Embryonic facial prominence (tissue), 1 donor: Measurements from ENCODE around the gene C16orf87.
"Not testable (repeated sequence)": the region's sequence is repeated elsewhere in the genome, so short reads cannot be mapped to it uniquely, and the experiment has no call there.

Experiments used
- DNase-seq: peaks from one replicate; pipeline ENCODE4 v3.0.0-alpha.2; 2016; ENCODE audit errors: extremely low spot score

The C16orf87 gene, protein sequence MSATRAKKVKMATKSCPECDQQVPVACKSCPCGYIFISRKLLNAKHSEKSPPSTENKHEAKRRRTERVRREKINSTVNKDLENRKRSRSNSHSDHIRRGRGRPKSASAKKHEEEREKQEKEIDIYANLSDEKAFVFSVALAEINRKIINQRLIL

DNA sequence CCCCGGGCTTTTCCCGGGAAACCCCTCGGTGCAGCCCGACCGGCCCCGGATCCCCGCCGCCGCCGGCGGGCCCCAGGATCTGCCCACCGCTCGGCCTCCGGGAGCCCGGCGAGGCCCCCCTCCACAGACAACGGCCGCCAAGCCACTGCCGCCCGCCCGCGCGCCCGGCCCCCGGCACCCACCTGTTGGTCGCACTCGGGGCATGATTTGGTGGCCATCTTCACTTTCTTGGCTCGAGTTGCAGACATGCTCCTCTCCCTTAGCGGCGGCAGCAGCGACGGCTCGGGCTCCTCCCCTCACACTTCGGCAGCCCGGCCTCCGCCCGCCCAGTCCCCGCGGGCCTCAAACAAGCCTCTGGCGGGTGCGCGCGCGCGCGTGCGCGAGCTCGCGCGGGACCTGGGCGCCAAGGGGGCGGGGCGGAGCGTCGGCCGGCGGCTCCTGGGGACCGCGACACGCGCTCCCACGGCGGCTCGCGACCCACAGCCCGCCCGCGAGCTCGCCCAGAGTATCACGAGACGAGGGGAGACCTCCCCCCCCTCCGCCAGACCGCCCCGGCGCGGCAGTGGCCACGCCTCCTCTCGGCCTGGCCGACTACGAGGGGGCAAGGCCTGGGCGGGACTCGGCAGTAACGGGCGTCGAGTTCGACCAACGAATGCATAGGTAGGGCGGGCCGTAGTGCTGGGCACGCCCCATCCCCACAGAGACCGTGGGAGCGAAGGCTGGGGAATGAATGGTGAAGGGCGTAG, at the start of gene C16orf87:
TSS of gene C16orf87 (minus strand) at position 279 of the 746 bp plus-strand sequence. CDS start at position 248, 31 bp downstream.
- DNase-seq = peak; percentile 88

- no peak for DNase-seq
These were observed 44.3 kb upstream of the C16orf87 start for GRCh38 chr16:46875243-46875642.

GRCh38 chr16:46873201-46873600, 42.2 kb upstream of the C16orf87 start:
- DNase-seq = no peak

DNA sequence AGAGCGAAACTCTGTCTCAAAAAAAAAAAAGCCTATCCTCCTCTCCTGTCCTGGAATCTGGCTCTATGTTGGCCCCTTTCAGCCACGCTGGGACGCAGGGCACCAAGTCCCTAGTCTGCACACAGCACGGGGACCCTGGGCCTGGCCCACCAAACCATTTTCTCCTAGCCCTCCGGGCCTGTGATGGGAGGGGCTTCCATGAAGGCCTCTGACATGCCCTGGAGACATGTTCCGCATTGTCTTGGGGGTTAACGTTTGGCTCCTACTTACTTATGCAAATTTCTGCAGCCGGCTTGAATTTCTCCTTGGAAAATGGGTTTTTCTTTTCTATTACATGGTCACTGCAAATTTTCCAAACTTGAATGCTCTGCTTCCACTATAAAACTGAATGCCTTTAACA, 40.6 kb upstream of the C16orf87 start:
- DNase-seq = no peak

GRCh38 chr16:46868891-46869290, 37.9 kb upstream of the C16orf87 start:
- not testable (repeated sequence) for DNase-seq

GRCh38 chr16:46867486-46867885, 36.5 kb upstream of the C16orf87 start:
- not testable (repeated sequence) for DNase-seq

- no peak for DNase-seq
These were observed 35.3 kb upstream of the C16orf87 start for GRCh38 chr16:46866286-46866685.

GRCh38 chr16:46862555-46863447, 31.8 kb upstream of the C16orf87 start:
- no peak for DNase-seq

GRCh38 chr16:46859719-46860152, 28.8 kb upstream of the C16orf87 start:
- no peak for DNase-seq

GRCh38 chr16:46858151-46858550, 27.2 kb upstream of the C16orf87 start:
- DNase-seq = no peak

DNA sequence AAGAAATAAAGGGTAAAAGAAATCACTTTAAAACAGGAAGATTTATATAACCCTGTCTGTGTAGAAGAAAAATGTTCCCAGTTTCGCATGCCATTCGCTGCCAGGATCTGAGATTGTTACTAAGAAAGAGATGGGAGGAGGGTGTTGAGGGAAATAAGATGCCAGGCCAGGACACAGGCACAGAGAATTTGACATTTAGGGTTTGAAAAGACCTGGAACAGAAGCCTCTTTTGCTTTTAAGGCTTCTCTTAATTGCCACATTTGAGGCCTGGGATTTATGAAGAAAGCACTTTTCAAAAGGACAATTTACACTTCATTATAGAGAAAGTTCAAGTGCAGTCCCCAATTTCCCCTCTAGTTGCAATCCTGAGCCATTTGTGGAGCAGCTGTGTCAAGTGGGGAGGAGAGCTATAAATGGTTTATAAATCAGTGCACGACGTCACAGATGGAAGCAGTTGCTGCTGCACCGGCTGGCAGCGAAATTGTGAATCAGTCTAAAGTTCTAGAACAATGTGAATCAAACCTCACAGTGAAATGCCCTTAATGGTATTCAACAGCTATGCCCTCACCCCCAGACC, 26.5 kb upstream of the C16orf87 start:
- peak; percentile 18 for DNase-seq

DNA sequence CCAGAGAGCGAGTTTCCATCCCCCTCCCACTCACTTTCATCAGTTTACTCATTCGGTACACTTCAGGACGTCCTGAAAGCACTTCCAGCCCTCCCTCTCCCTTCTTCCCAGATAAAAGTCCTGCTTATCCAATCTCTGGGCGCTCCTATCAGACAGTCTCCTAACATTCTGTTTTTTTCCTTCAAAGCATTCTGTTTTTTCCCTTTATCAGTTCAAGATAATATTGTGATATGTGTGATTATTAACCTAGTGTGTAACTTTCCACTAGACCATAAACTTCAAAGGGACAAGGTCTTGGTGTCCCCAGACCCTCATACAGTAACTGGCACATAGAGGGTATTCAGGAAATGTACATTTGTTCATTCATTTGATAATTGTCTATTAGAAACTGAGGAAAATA, 24.4 kb upstream of the C16orf87 start:
- no peak for DNase-seq

GRCh38 chr16:46854846-46855245, 23.9 kb upstream of the C16orf87 start:
- DNase-seq = no peak

DNA sequence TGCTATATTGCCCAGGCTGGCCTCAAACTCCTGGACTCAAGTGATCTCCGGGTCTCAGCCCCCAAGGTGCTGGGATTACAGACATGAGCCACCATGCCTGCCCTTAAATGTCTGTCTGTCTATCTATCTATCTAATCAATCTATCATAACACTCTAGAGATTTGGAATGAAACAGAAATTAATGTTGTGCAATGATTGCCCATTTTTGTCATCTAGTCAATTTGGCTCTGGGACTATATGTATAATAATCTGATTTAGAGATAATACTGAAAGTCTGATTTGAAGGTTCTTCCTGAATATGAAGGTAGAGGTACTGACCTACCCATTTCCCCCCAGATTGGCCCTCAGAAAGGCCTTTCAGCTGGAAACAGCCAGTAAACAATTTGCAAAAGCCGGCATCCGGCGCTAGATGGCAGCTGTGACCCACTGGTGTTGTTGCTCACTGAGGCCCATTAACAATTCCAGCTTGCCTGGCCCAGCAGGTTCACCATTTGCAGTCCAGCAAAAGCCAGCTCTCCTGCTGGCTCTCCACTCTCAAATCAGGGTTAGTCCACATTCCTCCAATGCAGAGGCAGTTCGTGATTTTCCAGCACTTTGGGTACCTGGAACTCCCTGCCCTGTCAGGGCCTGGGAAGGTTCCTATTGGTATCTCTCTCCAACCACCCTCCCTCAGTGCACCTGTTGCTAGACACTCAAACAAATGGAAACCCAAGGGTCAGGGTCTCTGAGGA, 22.9 kb upstream of the C16orf87 start:
- DNase-seq = no peak

DNA sequence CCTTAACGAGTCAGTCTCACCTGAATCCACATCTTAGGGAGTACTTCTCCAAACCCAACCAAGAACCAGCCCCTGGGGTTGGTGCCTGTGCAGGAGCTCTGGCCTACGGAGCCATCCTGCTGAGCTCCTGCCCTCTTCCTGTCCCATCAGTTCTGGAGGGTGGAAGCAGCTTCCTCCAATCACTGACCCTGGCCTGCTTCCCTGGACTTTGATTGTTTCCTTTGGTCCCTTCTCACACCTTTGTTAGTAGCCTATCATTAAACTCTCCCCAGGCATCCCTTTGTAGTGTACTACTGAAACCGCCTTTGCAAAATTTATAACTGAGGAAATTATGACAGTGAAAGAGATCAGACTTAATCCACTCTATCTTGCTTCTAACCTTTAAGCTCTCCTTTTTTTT, 21.1 kb upstream of the C16orf87 start:
- no peak for DNase-seq

DNA sequence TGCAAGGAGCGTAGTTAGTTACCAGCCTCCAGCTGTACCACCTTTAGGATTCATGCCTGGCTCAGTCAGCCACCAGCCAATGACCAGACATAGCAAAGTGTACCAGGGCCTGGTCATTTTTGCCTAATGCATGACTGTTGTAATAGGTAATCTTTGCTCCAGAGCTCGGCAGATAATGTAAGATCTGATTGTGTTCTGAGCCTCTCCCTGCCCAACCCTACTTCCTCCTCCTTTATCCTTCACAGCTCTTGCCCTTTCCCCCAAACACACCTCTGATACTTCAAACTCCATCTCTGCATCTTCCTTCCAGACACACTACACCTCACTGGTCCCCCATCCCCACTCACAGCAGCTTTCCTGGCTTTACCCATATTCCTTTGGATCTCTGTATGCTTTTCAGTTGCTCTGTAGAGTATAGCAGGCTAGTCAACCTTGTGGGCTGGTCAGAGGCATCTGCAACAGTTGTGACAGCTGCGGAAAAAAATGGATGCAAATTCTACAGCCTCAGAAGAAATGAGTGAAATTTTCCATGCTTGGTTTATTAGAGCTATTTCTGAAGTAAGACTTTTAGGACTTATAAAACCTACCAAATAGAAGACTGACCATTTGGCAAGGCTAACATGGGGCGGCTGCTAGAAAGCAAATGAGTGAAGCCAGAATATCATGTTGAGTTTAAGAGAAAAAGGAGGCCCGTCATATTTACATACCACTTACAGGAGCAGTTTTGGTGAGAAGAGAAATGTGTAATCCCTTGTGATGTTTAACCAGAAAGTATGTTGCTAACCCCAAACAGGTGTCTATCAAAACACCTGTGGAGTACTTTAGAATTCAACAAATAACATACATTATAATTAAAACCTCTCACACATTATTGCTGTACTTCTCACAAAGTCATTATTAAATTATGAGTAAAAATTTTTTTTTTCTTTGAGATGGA, 19.9 kb upstream of the C16orf87 start:
- no peak for DNase-seq

- DNase-seq = no peak
These were observed 18.1 kb upstream of the C16orf87 start for GRCh38 chr16:46848768-46849764.

DNA sequence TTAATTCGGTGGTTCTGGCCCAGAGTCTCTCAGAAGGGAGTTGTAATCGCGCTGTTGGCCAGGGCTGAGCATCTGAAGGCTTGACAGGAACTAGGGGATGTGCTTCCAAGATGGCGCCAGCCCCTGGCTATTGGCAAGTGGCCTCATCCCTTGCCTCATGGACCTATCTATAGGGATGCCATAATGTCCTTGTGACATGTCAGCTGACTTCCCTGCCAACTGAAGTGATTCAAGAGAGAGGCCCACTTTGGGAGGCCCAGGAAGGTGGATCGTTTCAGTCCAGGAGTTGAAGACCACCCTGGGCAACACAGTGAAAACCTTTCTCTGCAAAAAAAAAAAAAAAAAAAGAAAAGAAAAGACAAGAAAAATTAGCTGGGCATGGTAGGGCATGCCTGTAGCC, 15.0 kb upstream of the C16orf87 start:
- DNase-seq = no peak

- DNase-seq = no peak
These were observed 13.8 kb upstream of the C16orf87 start for GRCh38 chr16:46844771-46845170.
